Endothelial cell of umbilical vein (primary cell): ENCODE measurements around the gene LRRC37A2. TPM values are rescaled to one million over a fixed set of nuclear protein-coding genes. Genes with fewer than 3 reads are reported as not detected.
"Not testable (repeated sequence)": the region's sequence is repeated elsewhere in the genome, so short reads cannot be mapped to it uniquely, and the experiment has no call there.

Experiments
- BruUV-seq: library from RNA; stranded (reverse); fragments of 400-500 nt; replicated peaks from 2 replicates; lab custom pipeline; 2021; lab: Mats Ljungman, UMichigan
- CTCF ChIA-PET: fragments of 300-600, 350-600 bp; sonication (Branson Sonifier 250); formaldehyde crosslinking; loops from one replicate; lab custom pipeline; 2021; ENCODE audit warnings: antibody characterized with exemption, inconsistent platforms; lab: Charles Lee
- POLR2A ChIA-PET: fragments of 300-600, 350-600 bp; sonication (Branson Sonifier 250); formaldehyde crosslinking; loops from one replicate; lab custom pipeline; 2021; ENCODE audit warnings: antibody characterized with exemption, inconsistent platforms; lab: Charles Lee
- DNase-seq: peaks from one replicate; pipeline ENCODE4 v3.0.0-alpha.2; 2011; ENCODE audit warnings: low read depth, low spot score
- FAIRE-seq: peaks from 2 replicates; lab custom pipeline; 2011; peaks lifted over from hg19 to GRCh38; lab: Jason Lieb, UNC
- H2AFZ ChIP-seq: 2 replicates; pipeline ENCODE4 v1.6.0; 2012; ENCODE audit warnings: low read depth, low read length, control low read depth, inconsistent platforms
- H3K27ac ChIP-seq: 2 replicates; pipeline ENCODE4 v1.5.1; 2011; ENCODE audit warnings: low read depth, mild to moderate bottlenecking, control low read depth, low read length, moderate library complexity; ENCODE audit not compliant: insufficient read depth
- H3K27me3 ChIP-seq, 2 experiments: 2 replicates each; pipeline versions ENCODE4 v1.6.0 to v1.6.1; 2011; ENCODE audit warnings: low read length in 2 of 2, mixed read lengths in 1 of 2; ENCODE audit not compliant: control insufficient read depth in 2 of 2, insufficient read depth in 2 of 2
- H3K36me3 ChIP-seq, 2 experiments: 2 replicates in 1 of 2; 3 replicates in 1 of 2; pipeline ENCODE4 v1.5.1; 2011; ENCODE audit warnings: low read length in 2 of 2, mild to moderate bottlenecking in 1 of 2, moderate library complexity in 1 of 2; ENCODE audit not compliant: control insufficient read depth in 2 of 2, insufficient read depth in 2 of 2; ENCODE audit errors: extremely low read depth in 1 of 2
- H3K4me1 ChIP-seq: 3 replicates; pipeline ENCODE4 v1.5.1; 2011; ENCODE audit warnings: mild to moderate bottlenecking, low read length; ENCODE audit not compliant: control insufficient read depth, insufficient read depth; ENCODE audit errors: extremely low read depth
- H3K4me2 ChIP-seq: 2 replicates; pipeline ENCODE4 v1.6.1; 2011; ENCODE audit warnings: low read length, control low read depth, mixed read lengths; ENCODE audit not compliant: insufficient read depth
- H3K4me3 ChIP-seq, 3 experiments: fragments of 200-600 bp in 1 of 3; sonication (generic), shearing (Covaris generic) in 1 of 3; replicated peaks in 1 of 3; 2 replicates each; pipeline ENCODE4 v1.5.1; 2011 to 2016; ENCODE audit warnings: control low read depth in 3 of 3, low read length in 3 of 3, mild to moderate bottlenecking in 2 of 3, inconsistent platforms in 1 of 3, low read depth in 1 of 3, moderate library complexity in 1 of 3; ENCODE audit not compliant: insufficient read depth in 1 of 3
- H3K79me2 ChIP-seq: 2 replicates; pipeline ENCODE4 v1.6.0; 2012; ENCODE audit warnings: low read length, inconsistent platforms; ENCODE audit not compliant: control insufficient read depth, insufficient read depth
- H3K9ac ChIP-seq: replicated peaks from 2 replicates; pipeline ENCODE3; 2011; ENCODE audit warnings: low read length, control low read depth; ENCODE audit not compliant: insufficient read depth; ENCODE audit errors: extremely low read depth
- H3K9me1 ChIP-seq: replicated peaks from 3 replicates; pipeline ENCODE4 v1.6.0; 2011; ENCODE audit warnings: mild to moderate bottlenecking, low read length; ENCODE audit not compliant: control insufficient read depth, insufficient read depth; ENCODE audit errors: extremely low read depth
- H3K9me3 ChIP-seq: replicated peaks from 2 replicates; pipeline ENCODE4 v1.5.1; 2012; ENCODE audit warnings: low read length, inconsistent platforms; ENCODE audit not compliant: control insufficient read depth, insufficient read depth
- H4K20me1 ChIP-seq: replicated peaks from 2 replicates; pipeline ENCODE3; 2011; ENCODE audit warnings: mild to moderate bottlenecking, low read length; ENCODE audit not compliant: control insufficient read depth, insufficient read depth; ENCODE audit errors: extremely low read depth
- dilution Hi-C: fragments of 300-500 bp; cut with MboI; formaldehyde crosslinking; loops from one replicate; pipeline ENCODE4 v1.15.0; 2019; ENCODE audit warnings: low sequenced_read_pairs; ENCODE audit not compliant: extremely low pct_ligation_motif_present
- intact Hi-C: fragments of 100-400 bp; cut with micrococcal nuclease; formaldehyde crosslinking; loops from one replicate; pipeline ENCODE4 v1.10.0; 2022
- polyA plus RNA-seq, 4 experiments: library from polyadenylated mRNA; depleted of rRNA in 3 of 4; stranded (reverse) in 3 of 4; unstranded in 1 of 4; fragments of >200 nt; gene quantifications; 2 replicates each; pipeline versions ENCODE4 v1.2.1 to v1.2.3, GENCODE V29; 2011 to 2012; ENCODE audit warnings: missing spikeins in 1 of 4
- small RNA-seq: library from RNA; depleted of rRNA; stranded (forward); fragments of <200 nt; gene quantifications from one replicate; pipeline ENCODE3, GENCODE V24; 2012; ENCODE audit warnings: low replicate concordance, low read depth; ENCODE audit not compliant: insufficient read depth, insufficient read length
- total RNA-seq: library from RNA; stranded (reverse); gene quantifications from 2 replicates; pipeline ENCODE4 v1.2.3, GENCODE V29; 2021

Gene LRRC37A2
- total and polyA plus RNA-seq, 2 donors (not counting 3 experiments of a cell fraction or from before 2014, with no cell fraction given): 3.4 to 6.5 TPM

DNA sequence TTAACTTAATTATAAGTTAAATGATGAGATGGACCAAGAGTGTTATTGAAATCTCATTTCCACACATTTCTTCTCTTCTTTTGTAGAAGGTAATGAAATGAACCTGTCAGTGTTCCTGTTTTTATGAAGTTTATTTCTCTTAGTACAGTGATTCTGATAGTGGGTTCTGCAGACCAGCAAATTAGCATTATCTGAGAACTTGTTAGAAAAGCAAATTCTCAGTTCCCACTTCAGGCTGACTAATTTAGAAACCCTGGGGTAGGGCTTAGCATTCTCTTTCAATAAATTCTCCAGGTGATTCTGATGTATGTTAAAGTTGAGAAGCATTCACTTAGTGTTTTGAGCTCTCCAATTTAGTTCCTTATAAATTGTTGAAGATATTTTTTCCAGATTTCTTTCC lies 90.9 kb downstream of the LRRC37A2 start:
- H3K4me2 ChIP-seq, BruUV-seq, H3K9me1 ChIP-seq, H3K4me3 ChIP-seq, H3K9me3 ChIP-seq, H3K79me2 ChIP-seq, H3K27ac ChIP-seq, H4K20me1 ChIP-seq, FAIRE-seq, dilution Hi-C loops, H3K36me3 ChIP-seq, H3K4me1 ChIP-seq, CTCF ChIA-PET, H3K27me3 ChIP-seq, DNase-seq, H2AFZ ChIP-seq, intact Hi-C loops, POLR2A ChIA-PET, H3K9ac ChIP-seq: not testable (repeated sequence)

Small RNA genes within 50 kb of the gene (small RNA-seq; reads per million reads assigned to genes)
- not detected for gene RN7SL199P

Other genes starting within 250 kb of the LRRC37A2 start
- gene LRRC37A, start 217.3 kb upstream of the LRRC37A2 start, total RNA-seq: 0.88 and 4.0 TPM in 2 replicates
- gene LRRC37A, start 217.3 kb upstream of the LRRC37A2 start, polyA plus RNA-seq: 1.0 and 1.8 TPM in 2 replicates
- 12.2 and 13.9 TPM in 2 replicates for gene ARL17B, start 150.7 kb upstream of the LRRC37A2 start, total RNA-seq
- 3.1 and 6.4 TPM in 2 replicates for gene ARL17B, start 150.7 kb upstream of the LRRC37A2 start, polyA plus RNA-seq
- gene ARL17A, start 67.2 kb downstream of the LRRC37A2 start, total RNA-seq: 10.0 and 11.2 TPM in 2 replicates
- gene ARL17A, start 67.2 kb downstream of the LRRC37A2 start, polyA plus RNA-seq: 9.5 and 15.8 TPM in 2 replicates
- 43.7 and 45.6 TPM in 2 replicates for gene NSF, start 78.2 kb downstream of the LRRC37A2 start, total RNA-seq
- 15.7 and 18.5 TPM in 2 replicates for gene NSF, start 78.2 kb downstream of the LRRC37A2 start, polyA plus RNA-seq